Panc1 (cell line): ENCODE results near the gene TEKT3.

Experiments used
- CTCF ChIP-seq: fragments of 450-650 bp; IDR thresholded peaks from 2 replicates; pipeline ENCODE4 v1.5.1; 2017; ENCODE audit warnings: mild to moderate bottlenecking
- POLR2AphosphoS5 ChIP-seq: IDR thresholded peaks from 2 replicates; pipeline ENCODE4 v1.6.1; 2012; ENCODE audit warnings: mild to moderate bottlenecking, low read depth, low read length, moderate library complexity
- SIN3A ChIP-seq: IDR thresholded peaks from 2 replicates; pipeline ENCODE4 v1.6.1; 2012; ENCODE audit warnings: low read depth, mild to moderate bottlenecking, low read length, moderate library complexity, borderline replicate concordance; ENCODE audit not compliant: insufficient read depth

GRCh38 chr17:15341385-15341849 lies at the start of gene TEKT3:
- no peak for TF ChIP-seq CTCF
- no peak for TF ChIP-seq SIN3A
- no peak for TF ChIP-seq POLR2AphosphoS5
